ENCODE measurements around the gene RAP2B.

DNA sequence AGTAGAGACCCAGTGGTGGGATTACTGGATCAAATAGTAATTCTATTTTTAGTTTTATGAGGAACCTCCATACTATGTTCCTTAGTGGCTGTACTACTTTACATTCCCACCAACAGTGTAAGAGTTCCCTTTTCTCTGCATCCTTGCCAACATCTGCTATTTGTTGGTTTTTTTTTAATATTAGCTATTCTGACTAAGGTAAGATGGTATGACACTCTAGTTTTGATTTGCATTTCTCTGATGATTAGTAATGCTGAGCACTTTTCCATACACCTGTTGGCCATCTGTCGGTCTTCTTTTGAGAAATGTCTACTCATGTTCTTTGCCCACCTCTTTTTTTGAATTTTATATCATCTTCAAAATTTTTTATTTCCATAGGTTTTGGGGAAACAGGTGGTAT, 34.2 kb upstream of the RAP2B start:
- TF ChIP-seq CTCF (IDR thresholded peaks at IDR 0.05; ENCODE audit: insufficient read depth, low read length) (no peak), REST (IDR thresholded peaks at IDR 0.05; ENCODE audit: insufficient replicate concordance, low read depth) (no peak), POLR2AphosphoS5 (IDR thresholded peaks at IDR 0.05; ENCODE audit: low read depth) (no peak), GABPA (IDR thresholded peaks at IDR 0.05; ENCODE audit: low read depth) (no peak), SPI1 (IDR thresholded peaks at IDR 0.05; ENCODE audit: borderline replicate concordance, low read depth) (no peak)

Data from HL-60 (cell line).